GM23338 (cell line): ENCODE data around the gene TM9SF2. TPM values are rescaled to one million over a fixed set of nuclear protein-coding genes. Genes with fewer than 3 reads are reported as not detected.

Experiments
- ATAC-seq: fragments of 200-7000 bp; cut with Tn5 transposase; 3 replicates; pipeline ENCODE4 v1.9.1; 2020
- DNase-seq: peaks from one replicate; pipeline ENCODE4 v3.0.0-alpha.2; 2015; ENCODE audit warnings: low spot score
- H2AFZ ChIP-seq: fragments of 200-600 bp; sonication (generic); 2 replicates; pipeline ENCODE4 v1.8.0; 2016; ENCODE audit warnings: antibody characterized with exemption, mild to moderate bottlenecking, moderate library complexity
- H3F3A ChIP-seq: fragments of 200-600 bp; sonication (generic); replicated peaks from 2 replicates; pipeline ENCODE4 v1.8.0; 2017; ENCODE audit warnings: antibody characterized with exemption, mixed run types, low read depth
- H3K27ac ChIP-seq: fragments of 200-600 bp; sonication (generic); 2 replicates; pipeline ENCODE4 v1.6.1; 2016; ENCODE audit warnings: low read depth
- H3K27me3 ChIP-seq: fragments of 200-600 bp; sonication (generic); 2 replicates; pipeline ENCODE4 v1.8.0; 2016; ENCODE audit warnings: mild to moderate bottlenecking, mixed run types, moderate library complexity; ENCODE audit not compliant: insufficient read depth
- H3K36me3 ChIP-seq: fragments of 200-600 bp; sonication (generic); 2 replicates; pipeline ENCODE4 v1.8.0; 2016; ENCODE audit warnings: mild to moderate bottlenecking; ENCODE audit not compliant: insufficient read depth
- H3K4me1 ChIP-seq: fragments of 200-600 bp; sonication (generic); 2 replicates; pipeline ENCODE4 v1.8.0; 2016; ENCODE audit warnings: mild to moderate bottlenecking, moderate library complexity; ENCODE audit not compliant: insufficient read depth
- H3K4me2 ChIP-seq: fragments of 200-600 bp; sonication (generic); 2 replicates; pipeline ENCODE4 v1.7.1; 2017; ENCODE audit warnings: mixed run types
- H3K4me3 ChIP-seq: fragments of 200-600 bp; sonication (generic); 2 replicates; pipeline ENCODE4 v1.6.1; 2016; ENCODE audit warnings: mixed run types
- H3K79me2 ChIP-seq: fragments of 200-600 bp; sonication (generic); replicated peaks from 2 replicates; pipeline ENCODE4 v1.8.0; 2017; ENCODE audit warnings: mild to moderate bottlenecking; ENCODE audit not compliant: insufficient read depth
- H3K9me2 ChIP-seq: fragments of 200-600 bp; sonication (generic); 2 replicates; pipeline ENCODE4 v1.8.0; 2017; ENCODE audit not compliant: insufficient read depth
- H4K20me1 ChIP-seq: fragments of 200-600 bp; sonication (generic); replicated peaks from 2 replicates; pipeline ENCODE4 v1.8.0; 2017; ENCODE audit warnings: mild to moderate bottlenecking; ENCODE audit not compliant: insufficient read depth
- H3K27ac Mint-ChIP-seq: 2 replicates; pipeline ENCODE4 v1.8.0; 2020; ENCODE audit warnings: inconsistent platforms, mild to moderate bottlenecking, moderate library complexity, mixed read lengths
- H3K27me3 Mint-ChIP-seq: 3 replicates; pipeline ENCODE4 v1.8.0; 2022; ENCODE audit warnings: low read depth, mild to moderate bottlenecking, moderate library complexity, mixed read lengths, inconsistent platforms; ENCODE audit not compliant: insufficient read depth, poor library complexity
- H3K36me3 Mint-ChIP-seq: 3 replicates; pipeline ENCODE4 v1.8.0; 2021; ENCODE audit warnings: low read depth, mild to moderate bottlenecking, inconsistent platforms, moderate library complexity, mixed read lengths
- H3K4me1 Mint-ChIP-seq: 3 replicates; pipeline ENCODE4 v1.8.0; 2020; ENCODE audit warnings: mild to moderate bottlenecking, inconsistent platforms, mixed read lengths
- H3K4me3 Mint-ChIP-seq: 3 replicates; pipeline ENCODE4 v1.8.0; 2021; ENCODE audit warnings: moderate library complexity, mild to moderate bottlenecking, inconsistent platforms, mixed read lengths
- H3K9me3 Mint-ChIP-seq: 3 replicates; pipeline ENCODE4 v1.8.0; 2020; ENCODE audit warnings: moderate library complexity, mild to moderate bottlenecking, inconsistent platforms, mixed read lengths
- CREB1 ChIP-seq: fragments of 250-450 bp; sonication (Bioruptor Pico); IDR thresholded peaks from 2 replicates; pipeline ENCODE4 v1.5.0; 2020; ENCODE audit warnings: low read depth, mild to moderate bottlenecking, moderate library complexity
- EZH2 ChIP-seq: fragments of 200-600 bp; sonication (generic); IDR thresholded peaks from one replicate; pipeline ENCODE4 v1.8.0; 2017; ENCODE audit warnings: antibody characterized with exemption, mild to moderate bottlenecking, low read depth; ENCODE audit not compliant: unreplicated experiment
- JUNB ChIP-seq: IDR thresholded peaks from one replicate; pipeline ENCODE4 v1.6.1; 2016; ENCODE audit warnings: antibody characterized with exemption; ENCODE audit not compliant: unreplicated experiment
- NANOG ChIP-seq: IDR thresholded peaks from 2 replicates; pipeline ENCODE4 v1.6.1; 2016; ENCODE audit warnings: antibody characterized with exemption, borderline replicate concordance
- STAT1 ChIP-seq: IDR thresholded peaks from one replicate; pipeline ENCODE4 v1.6.1; 2016; ENCODE audit warnings: antibody characterized with exemption; ENCODE audit not compliant: unreplicated experiment
- ZNF114 ChIP-seq: fragments of 250-450 bp; sonication (Bioruptor Pico); IDR thresholded peaks from 2 replicates; pipeline ENCODE4 v1.5.0; 2020; ENCODE audit warnings: mild to moderate bottlenecking, moderate library complexity
- ZNF331 ChIP-seq: fragments of 250-450 bp; sonication (Bioruptor Pico); IDR thresholded peaks from 2 replicates; pipeline ENCODE4 v1.5.0; 2020; ENCODE audit warnings: low read depth, mild to moderate bottlenecking, moderate library complexity
- ZNF462 ChIP-seq: fragments of 250-450 bp; sonication (Bioruptor Pico); IDR thresholded peaks from 2 replicates; pipeline ENCODE4 v1.5.0; 2020; ENCODE audit warnings: mild to moderate bottlenecking, moderate library complexity
- polyA plus RNA-seq: library from polyadenylated mRNA; unstranded; fragments of >200 nt; fragmentation: Nextera tagmentation; extraction: Ambion mirVana; gene quantifications from 2 replicates; pipeline ENCODE4 v1.2.1, GENCODE V29; 2016
- total RNA-seq: library from RNA; depleted of rRNA; stranded (reverse); fragments of >200 nt; shearing (Covaris generic); gene quantifications from 2 replicates; pipeline ENCODE4 v1.2.3, GENCODE V29; 2014
- TF ChIP-seq, protein P1 (sequence below): IDR thresholded peaks from 2 replicates; pipeline ENCODE4 v1.6.1; 2016; ENCODE audit warnings: antibody characterized with exemption

The TM9SF2 gene
- total and polyA plus RNA-seq, 2 experiments from 2014 or later = 50.5 to 115 TPM

- no peak for TF ChIP-seq ZNF462
- no peak for TF ChIP-seq CREB1 (CRISPR knock-in tag)
- no peak for TF ChIP-seq NANOG
- TF ChIP-seq JUNB = no peak
Observed at GRCh38 chr13:99484473-99484872, 16.8 kb upstream of the TM9SF2 start (continued).

DNA sequence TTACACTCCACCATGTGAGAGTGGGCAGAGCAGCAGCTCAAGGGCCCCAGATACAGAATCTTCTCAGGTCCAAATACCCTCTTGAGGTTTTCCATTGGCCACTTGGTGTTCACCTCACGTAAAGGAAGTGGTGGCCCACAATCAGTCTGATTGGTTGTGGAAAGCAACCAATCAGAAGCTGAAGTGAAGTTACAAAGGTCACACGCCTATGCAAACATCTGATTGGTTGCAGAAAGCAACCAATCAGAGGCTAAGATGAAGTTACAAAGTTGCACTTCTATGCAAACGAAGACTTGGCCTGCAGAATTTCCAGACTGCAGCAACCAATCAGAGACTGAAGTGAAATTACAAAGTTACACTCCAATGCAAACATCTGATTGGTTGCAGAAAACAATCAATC lies 14.3 kb upstream of the TM9SF2 start:
- Histone ChIP-seq H4K20me1 (no peaks in the 10 kb centered on the region), H3K4me1 (no peaks in the 10 kb centered on the region), H3K4me3 (no peak overlapping the region), H2AFZ (no peak overlapping the region), H3K36me3 (no peaks in the 10 kb centered on the region), H3K79me2 (no peaks in the 10 kb centered on the region), H3K27ac (no peak overlapping the region), H3K9me2 (peaks cover 3% of the 10 kb centered on the region; the same call in 1 of the 2 replicates), H3F3A (no peaks in the 10 kb centered on the region), H3K27me3 (no peaks in the 10 kb centered on the region), H3K4me2 (no peak overlapping the region)
- no peak overlapping the region for H3K27ac Mint-ChIP-seq
- ATAC-seq (no peak), DNase-seq (no peak)
- TF ChIP-seq ZNF331 (CRISPR knock-in tag) (no peak), ZNF114 (CRISPR knock-in tag) (no peak), STAT1 (no peak), CREB1 (CRISPR knock-in tag) (no peak), EZH2 (no peak)
- TF ChIP-seq, protein P1, sequence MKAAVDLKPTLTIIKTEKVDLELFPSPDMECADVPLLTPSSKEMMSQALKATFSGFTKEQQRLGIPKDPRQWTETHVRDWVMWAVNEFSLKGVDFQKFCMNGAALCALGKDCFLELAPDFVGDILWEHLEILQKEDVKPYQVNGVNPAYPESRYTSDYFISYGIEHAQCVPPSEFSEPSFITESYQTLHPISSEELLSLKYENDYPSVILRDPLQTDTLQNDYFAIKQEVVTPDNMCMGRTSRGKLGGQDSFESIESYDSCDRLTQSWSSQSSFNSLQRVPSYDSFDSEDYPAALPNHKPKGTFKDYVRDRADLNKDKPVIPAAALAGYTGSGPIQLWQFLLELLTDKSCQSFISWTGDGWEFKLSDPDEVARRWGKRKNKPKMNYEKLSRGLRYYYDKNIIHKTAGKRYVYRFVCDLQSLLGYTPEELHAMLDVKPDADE = no peak
- H3K36me3 Mint-ChIP-seq = no peaks in the 10 kb centered on the region
- no peaks in the 10 kb centered on the region for H3K4me1 Mint-ChIP-seq
- H3K27me3 Mint-ChIP-seq = peaks cover 3% of the 10 kb centered on the region
- H3K4me3 Mint-ChIP-seq = no peak overlapping the region
- peaks cover 4% of the 10 kb centered on the region; the same call in 2 of the 3 replicates for H3K9me3 Mint-ChIP-seq
